Coronary artery (tissue), 2 donors: ENCODE measurements around the gene UBE2L3.
"Not testable (repeated sequence)": the region's sequence is repeated elsewhere in the genome, so short reads cannot be mapped to it uniquely, and the experiment has no call there.

Experiments used
- DNase-seq: peaks from one replicate; pipeline ENCODE4 v3.0.0-alpha.2; 2017; ENCODE audit warnings: low spot score
- H3K27ac ChIP-seq, 2 donors: fragments of 200-600 bp; sonication (generic); one replicate each; pipeline ENCODE4 v1.5.1; 2016 to 2019
- H3K4me3 ChIP-seq: fragments of 200-600 bp; sonication (generic); 2 replicates; pipeline ENCODE4 v1.5.1; 2016; ENCODE audit warnings: mild to moderate bottlenecking, moderate library complexity
- CTCF ChIP-seq: fragments of 200-600 bp; sonication (generic); IDR thresholded peaks from one replicate; pipeline ENCODE4 v1.5.1; 2019; ENCODE audit warnings: antibody characterized with exemption

Gene UBE2L3

DNA sequence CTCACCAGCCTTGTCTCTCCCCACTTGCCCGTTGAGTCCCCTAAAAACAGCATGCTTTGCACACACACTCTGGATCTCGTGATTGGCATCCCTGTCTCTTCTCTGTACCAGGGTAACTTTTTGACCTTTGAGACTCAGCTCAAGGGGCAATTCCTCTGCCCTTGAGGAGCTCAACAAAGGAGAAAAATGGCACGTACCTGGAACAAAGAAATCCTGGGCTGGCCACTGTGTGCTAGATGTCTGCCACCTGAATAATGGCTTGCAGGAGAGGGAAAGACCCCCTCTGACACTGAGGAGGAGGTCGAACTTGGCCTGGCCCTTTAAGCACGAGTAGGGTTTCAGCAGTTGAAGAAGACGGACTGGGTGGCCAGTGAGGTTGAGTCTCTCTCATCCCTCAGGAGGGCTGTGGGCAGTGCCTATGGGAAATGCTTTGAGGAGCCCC is 5.8 kb downstream of the UBE2L3 start:
- no peak for TF ChIP-seq CTCF
- no peak for DNase-seq
- H3K4me3 ChIP-seq: no peak overlapping the region
- H3K27ac ChIP-seq: no peak overlapping the region

- no peak for TF ChIP-seq CTCF
- DNase-seq: no peak
- no peak overlapping the region for H3K4me3 ChIP-seq
- no peak overlapping the region for H3K27ac ChIP-seq
These were observed 6.4 kb downstream of the UBE2L3 start for GRCh38 chr22:21573750-21574494.

DNA sequence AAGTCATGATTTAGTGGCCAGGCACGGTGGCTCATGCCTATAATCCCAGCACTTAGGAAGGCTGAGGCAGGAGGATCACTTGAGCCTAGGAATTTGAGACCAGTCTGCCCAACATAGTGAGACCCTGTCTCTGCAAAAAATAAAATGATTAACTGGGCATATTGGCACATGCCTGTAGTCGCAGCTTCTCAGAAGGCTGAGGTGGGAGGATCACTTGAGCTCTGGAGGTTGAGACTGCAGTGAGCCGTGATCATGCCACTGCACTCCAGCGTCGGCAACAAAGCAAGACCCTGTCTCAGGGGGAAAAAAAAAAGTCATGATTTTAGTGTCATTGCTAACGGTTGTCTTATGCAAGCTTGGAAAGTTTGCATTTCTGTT is 11.9 kb downstream of the UBE2L3 start:
- Histone ChIP-seq H3K27ac (no peak overlapping the region), H3K4me3 (no peak overlapping the region)
- no peak for DNase-seq
- no peak for TF ChIP-seq CTCF

- not testable (repeated sequence) for H3K4me3 ChIP-seq, DNase-seq, H3K27ac ChIP-seq
These were observed 13.1 kb downstream of the UBE2L3 start for GRCh38 chr22:21580623-21581007.

DNA sequence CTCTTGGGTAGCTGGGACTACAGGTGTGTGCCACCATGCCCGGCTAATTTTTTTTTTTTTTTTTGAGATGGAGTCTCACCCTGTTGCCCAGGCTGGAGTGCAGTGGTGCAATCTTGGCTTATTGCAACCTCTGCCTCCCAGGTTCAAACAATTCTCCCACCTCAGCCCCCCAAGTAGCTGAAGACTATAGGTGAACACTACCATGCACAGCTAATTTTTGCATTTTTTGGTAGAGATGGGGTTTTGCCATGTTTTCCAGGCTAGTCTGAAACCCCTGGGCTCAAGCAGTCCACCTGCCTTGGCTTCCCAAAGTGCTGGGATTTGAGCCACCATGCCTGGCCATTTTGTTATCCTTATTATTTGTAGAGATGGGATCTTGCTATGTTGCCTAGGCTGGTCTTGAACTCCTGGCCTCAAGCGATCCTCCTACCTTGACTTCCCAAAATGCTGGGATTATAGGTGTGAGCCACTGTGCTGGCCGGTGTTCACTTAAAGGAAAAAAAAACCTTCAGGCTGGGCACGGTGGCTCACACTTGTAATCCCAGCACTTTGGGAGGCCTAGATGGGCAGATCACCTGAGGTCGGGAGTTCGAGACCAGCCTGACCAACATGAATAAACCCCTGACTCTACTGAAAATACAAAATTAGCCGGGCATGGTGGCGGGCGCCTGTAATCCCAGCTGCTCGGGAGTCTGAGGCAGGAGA is 13.6 kb downstream of the UBE2L3 start:
- H3K27ac ChIP-seq, H3K4me3 ChIP-seq, DNase-seq: not testable (repeated sequence)

- no peak for DNase-seq
- Histone ChIP-seq H3K4me3 (no peak overlapping the region), H3K27ac (no peak overlapping the region)
- no peak for TF ChIP-seq CTCF
These were observed 15.6 kb downstream of the UBE2L3 start for GRCh38 chr22:21582801-21583740.

GRCh38 chr22:21585389-21585788 is 17.9 kb downstream of the UBE2L3 start:
- no peak for DNase-seq
- Histone ChIP-seq H3K27ac (no peak overlapping the region), H3K4me3 (no peak overlapping the region)
- TF ChIP-seq CTCF: no peak
